Measurements from ENCODE around the gene TPD52L1. TPM values are rescaled to one million over a fixed set of nuclear protein-coding genes. Genes with fewer than 3 reads are reported as not detected.

TPD52L1 gene
- total RNA-seq, 1 experiment from 2014 or later = 12.4 TPM

GRCh38 chr6:125236536-125237327 lies 83.2 kb downstream of the TPD52L1 start:
- Mint-ChIP-seq H3K4me1 (no peaks in the 10 kb centered on the region), H3K36me3 (peaks cover 8% of the 10 kb centered on the region), H3K9me3 (peaks cover 21% of the 10 kb centered on the region), H3K27me3 (ENCODE audit: low read depth) (no peaks in the 10 kb centered on the region), H3K4me3 (no peak overlapping the region), H3K27ac (no peak overlapping the region)
- ChIA-PET CTCF (no interaction called here), POLR2A (no interaction called here)
- no peak for TF ChIP-seq FOXP1 (CRISPR knock-in tag; IDR thresholded peaks at IDR 0.05; ENCODE audit: borderline replicate concordance)
- DNase-seq (ENCODE audit: low spot score) = no peak
- no peak for ATAC-seq

DNA sequence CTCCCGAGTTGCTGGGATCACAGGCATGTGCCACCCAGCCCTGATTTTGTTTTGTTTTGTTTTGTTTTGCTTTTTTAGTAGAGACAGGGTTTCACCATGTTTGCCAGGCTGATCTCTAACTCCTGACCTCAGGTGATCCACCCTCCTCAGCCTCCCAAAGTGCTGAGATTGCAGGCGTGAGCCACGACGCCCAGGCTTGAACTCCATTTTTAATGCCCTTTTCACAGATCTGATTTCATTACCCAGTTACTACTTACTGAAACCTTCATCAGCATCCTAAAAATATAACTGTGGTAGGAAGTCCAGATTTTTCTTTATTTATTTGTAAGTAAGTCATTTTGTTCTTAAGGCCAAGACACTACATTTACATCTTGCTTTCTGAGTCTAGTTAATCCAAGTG lies 84.2 kb downstream of the TPD52L1 start:
- Mint-ChIP-seq H3K9me3 (peaks cover 31% of the 10 kb centered on the region), H3K27ac (no peak overlapping the region), H3K27me3 (ENCODE audit: low read depth) (no peaks in the 10 kb centered on the region), H3K4me3 (no peak overlapping the region), H3K4me1 (no peaks in the 10 kb centered on the region), H3K36me3 (peaks cover 15% of the 10 kb centered on the region)
- CTCF ChIA-PET = no interaction called here
- DNase-seq (ENCODE audit: low spot score) (no peak), ATAC-seq (no peak)
- POLR2A ChIA-PET = no interaction called here
- TF ChIP-seq ESRRA (CRISPR knock-in tag; IDR thresholded peaks at IDR 0.05; ENCODE audit: borderline replicate concordance) = no peak
- TF ChIP-seq ELF4 (CRISPR knock-in tag; IDR thresholded peaks at IDR 0.05; ENCODE audit: low read depth) = no peak
- TF ChIP-seq PREB (CRISPR knock-in tag; IDR thresholded peaks at IDR 0.05; ENCODE audit: borderline replicate concordance) = no peak
- no peak for TF ChIP-seq SOX15 (CRISPR knock-in tag; IDR thresholded peaks at IDR 0.05)
- no peak for TF ChIP-seq AFF4 (CRISPR knock-in tag; IDR thresholded peaks at IDR 0.05; ENCODE audit: borderline replicate concordance)
- TF ChIP-seq PRDM15 (CRISPR knock-in tag; IDR thresholded peaks at IDR 0.05) = no peak
- no peak for TF ChIP-seq ZNF671 (CRISPR knock-in tag; IDR thresholded peaks at IDR 0.05)
- TF ChIP-seq, protein P1, sequence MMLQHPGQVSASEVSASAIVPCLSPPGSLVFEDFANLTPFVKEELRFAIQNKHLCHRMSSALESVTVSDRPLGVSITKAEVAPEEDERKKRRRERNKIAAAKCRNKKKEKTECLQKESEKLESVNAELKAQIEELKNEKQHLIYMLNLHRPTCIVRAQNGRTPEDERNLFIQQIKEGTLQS (CRISPR knock-in tag; conservative IDR thresholded peaks at IDR 0.05) = no peak
- TF ChIP-seq MLX (CRISPR knock-in tag; IDR thresholded peaks at IDR 0.05) = no peak
- TF ChIP-seq, protein P2, sequence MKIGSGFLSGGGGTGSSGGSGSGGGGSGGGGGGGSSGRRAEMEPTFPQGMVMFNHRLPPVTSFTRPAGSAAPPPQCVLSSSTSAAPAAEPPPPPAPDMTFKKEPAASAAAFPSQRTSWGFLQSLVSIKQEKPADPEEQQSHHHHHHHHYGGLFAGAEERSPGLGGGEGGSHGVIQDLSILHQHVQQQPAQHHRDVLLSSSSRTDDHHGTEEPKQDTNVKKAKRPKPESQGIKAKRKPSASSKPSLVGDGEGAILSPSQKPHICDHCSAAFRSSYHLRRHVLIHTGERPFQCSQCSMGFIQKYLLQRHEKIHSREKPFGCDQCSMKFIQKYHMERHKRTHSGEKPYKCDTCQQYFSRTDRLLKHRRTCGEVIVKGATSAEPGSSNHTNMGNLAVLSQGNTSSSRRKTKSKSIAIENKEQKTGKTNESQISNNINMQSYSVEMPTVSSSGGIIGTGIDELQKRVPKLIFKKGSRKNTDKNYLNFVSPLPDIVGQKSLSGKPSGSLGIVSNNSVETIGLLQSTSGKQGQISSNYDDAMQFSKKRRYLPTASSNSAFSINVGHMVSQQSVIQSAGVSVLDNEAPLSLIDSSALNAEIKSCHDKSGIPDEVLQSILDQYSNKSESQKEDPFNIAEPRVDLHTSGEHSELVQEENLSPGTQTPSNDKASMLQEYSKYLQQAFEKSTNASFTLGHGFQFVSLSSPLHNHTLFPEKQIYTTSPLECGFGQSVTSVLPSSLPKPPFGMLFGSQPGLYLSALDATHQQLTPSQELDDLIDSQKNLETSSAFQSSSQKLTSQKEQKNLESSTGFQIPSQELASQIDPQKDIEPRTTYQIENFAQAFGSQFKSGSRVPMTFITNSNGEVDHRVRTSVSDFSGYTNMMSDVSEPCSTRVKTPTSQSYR (CRISPR knock-in tag; IDR thresholded peaks at IDR 0.05) = no peak
- TF ChIP-seq TP53 (CRISPR knock-in tag; IDR thresholded peaks at IDR 0.05) = no peak
- no peak for TF ChIP-seq NFATC4 (CRISPR knock-in tag; IDR thresholded peaks at IDR 0.05)
- TF ChIP-seq ZNF219 (CRISPR knock-in tag; IDR thresholded peaks at IDR 0.05; ENCODE audit: borderline replicate concordance) = no peak
- TF ChIP-seq MAX (CRISPR knock-in tag; IDR thresholded peaks at IDR 0.05) = no peak
- TF ChIP-seq, protein P3, sequence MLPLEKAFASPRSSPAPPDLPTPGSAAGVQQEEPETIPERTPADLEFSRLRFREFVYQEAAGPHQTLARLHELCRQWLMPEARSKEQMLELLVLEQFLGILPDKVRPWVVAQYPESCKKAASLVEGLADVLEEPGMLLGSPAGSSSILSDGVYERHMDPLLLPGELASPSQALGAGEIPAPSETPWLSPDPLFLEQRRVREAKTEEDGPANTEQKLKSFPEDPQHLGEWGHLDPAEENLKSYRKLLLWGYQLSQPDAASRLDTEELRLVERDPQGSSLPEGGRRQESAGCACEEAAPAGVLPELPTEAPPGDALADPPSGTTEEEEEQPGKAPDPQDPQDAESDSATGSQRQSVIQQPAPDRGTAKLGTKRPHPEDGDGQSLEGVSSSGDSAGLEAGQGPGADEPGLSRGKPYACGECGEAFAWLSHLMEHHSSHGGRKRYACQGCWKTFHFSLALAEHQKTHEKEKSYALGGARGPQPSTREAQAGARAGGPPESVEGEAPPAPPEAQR (CRISPR knock-in tag; IDR thresholded peaks at IDR 0.05) = no peak
- TF ChIP-seq FOXP4 (CRISPR knock-in tag; IDR thresholded peaks at IDR 0.05) = no peak

Measured in WTC11 (cell line).